Uterus (tissue), 2 donors: ENCODE data around the gene SORCS3.

Experiments
- CTCF ChIP-seq, 4 experiments: fragments of 200-600 bp in 2 of 4; fragments of 450-650 bp in 2 of 4; sonication (generic) in 2 of 4; IDR thresholded peaks; one replicate each; pipeline ENCODE4 v1.5.1; 2016 to 2019; ENCODE audit warnings: antibody characterized with exemption in 4 of 4, mild to moderate bottlenecking in 2 of 4, moderate library complexity in 1 of 4
- POLR2A ChIP-seq, 2 donors: fragments of 450-650 bp; IDR thresholded peaks; one replicate each; pipeline ENCODE4 v1.6.1; 2016; ENCODE audit warnings: antibody characterized with exemption in 2 of 2, mild to moderate bottlenecking in 1 of 2, moderate library complexity in 1 of 2

DNA sequence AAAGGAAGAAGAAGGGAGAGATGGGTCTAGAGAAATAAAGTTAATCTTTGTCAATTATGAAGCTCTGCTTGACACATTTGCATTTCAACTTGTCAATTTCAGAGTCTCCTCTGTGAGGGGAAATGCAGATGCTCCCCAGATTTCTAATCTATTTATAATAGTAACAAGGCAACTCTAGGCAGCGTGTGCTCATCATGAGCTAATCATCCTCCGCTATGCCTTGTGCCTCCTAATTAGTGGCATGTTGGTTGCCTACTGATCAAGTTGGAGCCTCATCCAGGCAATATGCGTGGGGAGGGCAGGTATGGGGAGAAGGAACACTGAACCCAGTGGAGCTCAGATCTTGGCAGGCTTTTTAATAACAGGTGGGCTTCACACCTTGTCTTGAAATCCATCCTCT is 628.6 kb downstream of the SORCS3 start:
- TF ChIP-seq CTCF (IDR thresholded peaks at IDR 0.05), result no peak
- TF ChIP-seq POLR2A (IDR thresholded peaks at IDR 0.05), result no peak
